ENCODE measurements around the gene EMX1. TPM values are rescaled to one million over a fixed set of nuclear protein-coding genes. Genes with fewer than 3 reads are reported as not detected.

The EMX1 gene
- total RNA-seq, 2 donors from 2014 or later, result 0.31 TPM; not detected in 1

DNA sequence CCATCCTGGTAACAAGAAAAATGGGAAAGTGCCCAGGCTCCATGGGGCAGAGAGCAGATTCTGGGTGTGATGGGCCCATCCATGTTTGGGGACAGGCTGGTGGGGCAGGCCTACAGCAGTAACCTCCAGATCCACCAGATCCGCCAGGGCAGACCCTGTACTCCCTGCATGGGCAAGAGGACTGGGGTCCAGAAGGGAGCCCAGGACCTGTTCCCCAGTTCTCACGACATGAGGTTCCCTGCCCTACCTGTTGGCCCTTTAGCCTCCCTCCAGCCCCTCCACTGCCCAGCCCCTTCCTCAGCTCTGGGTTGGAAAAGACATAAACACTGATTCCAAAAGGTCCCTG is 38.7 kb downstream of the EMX1 start:
- H3K27me3 ChIP-seq, result no peaks in the 10 kb centered on the region
- no peak overlapping the region for H3K27ac ChIP-seq
- DNase-seq (ENCODE audit: low spot score), result no peak
- H3K9me3 ChIP-seq, result no peaks in the 10 kb centered on the region
- H3K4me1 ChIP-seq, result no peaks in the 10 kb centered on the region
- no peaks in the 10 kb centered on the region for H3K36me3 ChIP-seq
- H3K4me3 ChIP-seq, result no peak overlapping the region
- no peak for TF ChIP-seq CTCF (IDR thresholded peaks at IDR 0.05)

DNA sequence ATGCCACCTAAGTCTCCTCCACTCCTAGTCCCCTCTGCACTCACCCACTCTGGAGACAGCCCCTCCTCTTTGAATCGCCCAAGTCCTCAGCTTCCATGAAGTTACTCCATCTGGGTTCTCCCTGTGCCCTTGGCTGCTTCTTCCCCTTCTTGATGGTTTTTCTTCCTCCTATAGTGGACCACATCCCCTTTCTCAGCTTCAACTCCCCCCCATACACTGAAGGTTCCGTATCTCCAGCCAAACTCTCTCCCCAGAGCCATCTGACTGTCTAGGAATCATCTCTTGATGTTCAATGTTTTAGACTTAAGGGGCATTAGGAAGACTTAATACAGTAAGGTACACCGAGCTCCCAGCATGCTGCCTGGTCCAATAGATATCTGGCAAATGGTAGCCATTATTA is 39.6 kb downstream of the EMX1 start:
- H3K9me3 ChIP-seq, result no peaks in the 10 kb centered on the region
- no peaks in the 10 kb centered on the region for H3K4me1 ChIP-seq
- TF ChIP-seq CTCF (IDR thresholded peaks at IDR 0.05), result no peak
- no peaks in the 10 kb centered on the region for H3K36me3 ChIP-seq
- H3K4me3 ChIP-seq, result no peak overlapping the region
- no peak for DNase-seq (ENCODE audit: low spot score)
- no peak overlapping the region for H3K27ac ChIP-seq
- no peaks in the 10 kb centered on the region for H3K27me3 ChIP-seq

GRCh38 chr2:72958542-72959385 is 41.4 kb downstream of the EMX1 start:
- Histone ChIP-seq H3K27me3 (no peaks in the 10 kb centered on the region), H3K4me3 (no peak overlapping the region), H3K36me3 (no peaks in the 10 kb centered on the region), H3K4me1 (no peaks in the 10 kb centered on the region), H3K9me3 (no peaks in the 10 kb centered on the region), H3K27ac (no peak overlapping the region)
- TF ChIP-seq CTCF (IDR thresholded peaks at IDR 0.05), result no peak
- DNase-seq (ENCODE audit: low spot score), result no peak

DNA sequence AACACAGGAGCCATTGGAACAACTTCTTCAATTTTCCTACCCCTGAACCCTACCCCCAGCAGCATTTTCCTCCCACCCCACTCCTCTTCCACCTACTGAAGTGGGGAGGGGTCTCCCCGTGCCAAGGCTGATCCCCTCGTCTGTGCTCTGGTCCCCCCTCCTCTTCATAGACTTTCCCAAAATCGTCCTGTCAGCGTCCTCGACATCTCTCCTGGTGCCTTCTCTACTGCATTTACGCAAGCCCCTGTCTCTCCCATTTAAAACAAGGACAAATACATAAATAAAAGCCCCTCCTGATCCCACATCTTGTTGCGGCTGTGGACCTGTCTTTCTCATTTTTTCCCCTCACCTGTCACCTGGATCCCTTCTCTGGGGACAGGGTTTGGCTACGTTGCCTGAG is 42.2 kb downstream of the EMX1 start:
- TF ChIP-seq CTCF (IDR thresholded peaks at IDR 0.05), result no peak
- DNase-seq (ENCODE audit: low spot score), result no peak
- H3K36me3 ChIP-seq, result no peaks in the 10 kb centered on the region

GRCh38 chr2:72959995-72960981 is 43.0 kb downstream of the EMX1 start:
- Histone ChIP-seq H3K27ac (no peak overlapping the region), H3K9me3 (no peaks in the 10 kb centered on the region), H3K4me3 (no peak overlapping the region), H3K27me3 (no peaks in the 10 kb centered on the region), H3K4me1 (no peaks in the 10 kb centered on the region), H3K36me3 (no peaks in the 10 kb centered on the region)
- no peak for TF ChIP-seq CTCF (IDR thresholded peaks at IDR 0.05)
- DNase-seq (ENCODE audit: low spot score), result no peak

More for the DNA sequence above, 42.2 kb downstream of the EMX1 start:
- Histone ChIP-seq H3K9me3 (no peaks in the 10 kb centered on the region), H3K4me3 (no peak overlapping the region), H3K4me1 (no peaks in the 10 kb centered on the region), H3K27ac (no peak overlapping the region), H3K27me3 (no peaks in the 10 kb centered on the region)

All from right atrium auricular region (tissue), 2 donors.